Amygdala (tissue), 56 donors: Measurements from ENCODE around the gene YIPF3.

Experiments
- DNase-seq, 56 donors: peaks; one replicate each; lab custom pipeline; 2025; lab: John Stamatoyannopoulos, UW

YIPF3 gene

DNA sequence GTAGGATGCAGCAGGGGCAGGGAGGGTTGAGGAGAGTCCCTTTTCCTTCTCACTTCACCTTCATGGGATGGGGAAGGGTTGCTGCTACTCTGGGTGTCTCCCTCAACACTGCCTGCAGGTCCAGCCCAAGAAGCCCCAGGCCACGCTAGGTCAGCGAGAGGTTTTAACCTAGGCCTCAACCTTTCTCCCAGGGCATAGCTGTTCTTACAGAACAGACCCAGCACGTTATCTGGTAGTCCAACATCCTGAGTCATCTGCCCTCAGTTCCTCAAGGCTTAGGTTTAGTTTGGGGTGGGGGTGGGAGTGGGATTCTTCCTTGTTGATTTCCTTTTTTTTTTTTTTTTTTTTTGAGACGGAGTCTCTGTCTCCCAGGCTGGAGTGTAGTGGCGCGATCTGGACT is 22.4 kb downstream of the YIPF3 start:
- DNase-seq, result no peak

DNA sequence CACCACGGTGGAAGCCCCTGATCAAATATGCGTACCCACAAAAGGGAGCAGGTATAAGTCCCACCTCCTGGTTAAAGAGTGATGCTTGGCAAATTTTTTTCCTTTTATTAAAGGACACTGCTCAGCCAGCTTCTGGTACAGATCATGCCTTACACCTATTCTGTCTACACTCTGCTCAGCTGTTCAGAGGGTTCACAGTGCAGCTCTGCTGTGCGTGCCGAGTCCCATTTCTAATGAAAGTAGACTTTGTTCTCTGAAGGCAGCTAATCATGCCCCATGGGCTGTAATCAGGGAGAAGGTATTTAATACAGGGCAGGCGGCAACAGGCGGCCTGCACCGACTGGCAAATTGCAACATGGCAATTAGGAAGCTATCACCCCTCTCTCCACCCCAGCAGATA is 22.9 kb downstream of the YIPF3 start:
- peak in 5 of 56 donors; percentile 14 to 32 (median 24) for DNase-seq

DNA sequence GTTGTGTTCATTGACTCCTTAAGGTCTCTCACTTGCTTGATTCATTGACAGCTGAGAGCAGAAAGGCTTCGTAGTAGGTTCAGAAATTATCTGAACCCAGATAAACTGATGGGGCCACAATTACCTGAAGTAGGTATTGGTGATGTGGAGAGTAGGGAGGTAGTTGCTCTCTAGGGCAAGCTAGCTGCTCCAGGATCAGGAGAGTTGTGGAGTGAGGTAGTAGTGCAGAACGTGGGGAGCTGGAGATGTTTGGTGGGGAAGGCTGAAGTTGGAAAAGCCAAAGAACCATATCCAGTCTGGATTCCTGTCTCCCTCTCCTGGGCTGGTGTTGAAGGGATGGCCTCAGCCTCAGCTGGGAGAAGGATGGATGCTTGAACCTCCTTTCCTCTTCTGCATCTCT is 23.5 kb downstream of the YIPF3 start:
- no peak for DNase-seq

DNA sequence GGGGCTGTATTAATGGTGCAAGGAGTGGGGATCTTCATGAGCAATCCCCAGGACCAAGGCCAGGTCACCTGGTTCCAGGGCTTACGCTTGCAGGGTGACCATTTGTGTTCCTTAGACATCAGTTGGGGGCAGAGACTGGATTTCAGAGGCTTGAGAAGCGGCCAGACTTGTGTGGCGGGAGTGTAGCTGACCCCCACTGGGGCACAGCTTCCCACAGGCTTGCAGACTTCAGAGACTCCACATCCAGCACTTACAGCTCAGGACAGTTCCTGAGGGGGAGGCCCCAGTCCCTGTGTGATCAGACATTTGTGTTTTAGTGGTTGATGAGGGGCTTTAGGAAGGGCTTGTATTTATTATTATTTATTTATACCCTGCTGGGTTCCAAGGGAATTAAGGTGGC is 24.1 kb downstream of the YIPF3 start:
- peak in 3 of 56 donors; percentile 64 to 76 (median 73) for DNase-seq

DNA sequence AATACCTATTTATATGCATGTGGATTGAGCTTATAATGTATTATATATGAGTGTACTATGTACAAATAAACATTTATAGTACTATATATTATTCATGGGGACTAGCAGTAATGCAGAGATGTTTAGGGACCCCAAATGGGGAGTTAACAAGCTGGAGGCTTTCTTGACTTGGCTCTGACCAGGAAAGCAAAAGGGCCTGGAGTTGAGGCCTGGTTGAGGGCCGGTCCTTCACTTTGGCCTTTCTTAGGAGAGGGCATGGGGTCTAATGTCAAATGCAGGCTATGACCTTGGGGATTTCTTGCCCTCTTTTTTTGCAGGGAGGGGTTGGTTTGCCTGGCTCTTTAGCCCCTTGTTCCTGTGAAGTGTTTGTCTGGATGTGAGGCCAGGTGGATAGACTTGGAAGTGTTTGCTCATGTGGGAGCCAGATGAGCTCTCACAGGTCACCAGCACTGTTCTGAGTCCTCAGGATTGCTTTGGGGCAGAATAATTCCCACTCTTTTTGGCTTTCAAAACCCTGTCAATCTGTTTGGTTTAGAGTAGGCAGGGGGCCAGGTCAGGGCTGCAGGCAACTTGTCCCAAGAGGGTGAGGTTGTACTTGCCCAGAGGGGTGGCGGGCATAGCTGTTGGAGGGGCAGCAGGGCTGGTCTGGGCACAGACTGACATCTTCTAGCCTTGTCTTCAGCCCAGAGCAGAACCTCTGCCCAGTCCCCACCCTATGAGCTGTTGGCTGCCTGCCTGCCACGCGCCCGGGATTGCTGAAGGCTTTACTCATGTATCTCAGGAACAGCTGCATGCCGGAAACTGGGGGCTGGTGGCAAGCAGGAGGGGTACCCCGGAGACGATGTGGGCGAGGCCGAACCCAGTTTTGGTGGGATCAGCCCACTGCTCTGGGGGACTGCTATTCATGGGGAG is 24.7 kb downstream of the YIPF3 start:
- DNase-seq, result peak in 55 of 56 donors; percentile 47 to 95 (median 83)

DNA sequence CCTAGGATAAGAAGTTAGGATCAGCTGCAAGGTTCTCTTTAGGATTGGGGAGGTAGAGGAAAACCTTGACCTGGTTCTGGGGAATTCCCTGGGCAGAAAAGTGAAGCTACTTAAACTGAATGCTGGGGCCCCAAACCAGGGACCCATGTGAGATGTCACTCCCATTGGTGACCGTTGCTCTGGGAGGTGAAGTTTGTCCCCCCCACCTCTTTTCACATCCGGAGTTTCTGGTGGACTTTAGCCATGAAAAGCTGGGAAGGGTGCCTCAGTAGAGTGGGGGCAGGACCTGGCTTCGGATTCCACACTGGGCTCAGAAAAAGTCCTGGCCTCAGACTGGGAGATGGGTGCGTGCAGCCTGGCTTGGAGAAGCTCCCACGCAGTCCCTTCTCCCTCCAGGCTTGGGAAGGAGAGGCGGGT is 26.2 kb downstream of the YIPF3 start:
- peak in 11 of 56 donors; percentile 16 to 62 (median 36) for DNase-seq

DNA sequence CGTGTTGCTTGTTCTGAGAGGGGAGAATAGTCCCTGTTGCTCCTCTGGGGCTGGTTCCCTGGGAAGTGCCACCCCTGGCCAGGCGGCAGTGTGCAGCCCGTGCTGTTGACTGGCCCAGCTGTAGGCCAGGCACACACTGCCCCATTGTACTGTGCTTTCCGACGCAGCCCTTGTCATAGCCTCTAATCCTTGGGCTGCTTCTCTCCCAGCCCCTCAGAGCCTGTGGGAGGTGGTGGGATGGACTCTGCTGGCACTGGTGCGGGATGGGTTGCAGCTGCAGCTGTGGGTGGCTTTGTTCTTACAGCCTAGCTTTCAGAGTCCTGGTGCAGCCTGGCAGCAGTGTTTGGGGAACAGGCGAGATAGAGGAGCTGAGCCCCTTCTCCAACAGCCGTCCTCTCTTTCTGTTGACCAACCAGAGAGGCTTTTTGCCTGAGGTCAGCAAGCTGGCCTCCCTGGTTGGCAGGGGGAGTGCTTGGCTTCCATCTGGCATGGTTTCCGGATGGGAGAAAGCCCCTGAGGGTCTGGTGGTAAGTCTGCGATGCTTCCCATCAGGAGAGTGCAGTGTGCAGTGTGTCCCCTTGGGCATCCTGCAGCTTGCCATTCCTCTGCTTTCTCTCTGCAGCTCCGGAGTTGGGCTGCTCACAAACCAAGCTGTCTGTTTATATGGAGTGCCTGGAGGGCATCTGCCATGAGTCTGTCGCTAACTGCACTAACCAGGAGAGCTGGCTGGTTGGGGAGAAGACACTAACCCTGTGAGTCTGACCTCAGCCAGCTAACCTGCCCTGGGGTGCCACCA is 27.3 kb downstream of the YIPF3 start:
- DNase-seq, result peak in 54 of 56 donors; percentile 36 to 98 (median 90)

DNA sequence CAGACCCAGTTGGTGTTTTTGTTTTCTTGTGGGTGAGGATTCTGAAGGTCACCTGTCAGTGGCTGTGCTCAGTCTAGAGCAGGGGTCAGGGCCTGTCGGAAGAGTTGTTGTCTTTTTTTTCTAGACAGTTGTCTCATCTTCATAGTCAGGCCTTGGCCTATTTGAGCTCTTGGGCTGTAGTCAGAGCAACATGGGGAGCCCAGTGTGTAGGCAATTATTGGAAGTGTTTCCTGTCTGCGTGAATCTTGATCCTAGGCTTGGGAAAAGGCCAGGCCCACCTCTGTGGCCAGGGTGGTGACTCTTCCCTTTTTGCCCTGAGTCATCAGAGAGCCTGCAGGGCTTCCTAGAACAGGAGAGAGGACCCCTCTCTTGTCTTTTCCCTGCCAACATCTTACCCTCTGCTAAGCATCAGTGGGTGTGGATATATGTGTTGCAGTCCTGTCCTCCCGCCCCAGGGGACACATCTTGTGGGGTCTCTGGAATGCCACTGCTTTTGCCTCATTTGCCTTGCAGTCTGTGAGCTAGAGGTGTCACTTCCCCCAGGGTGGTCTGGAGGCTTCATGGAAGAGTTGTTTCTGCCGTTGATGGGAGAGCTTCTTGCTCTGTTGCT is 28.0 kb downstream of the YIPF3 start:
- DNase-seq, result no peak

DNA sequence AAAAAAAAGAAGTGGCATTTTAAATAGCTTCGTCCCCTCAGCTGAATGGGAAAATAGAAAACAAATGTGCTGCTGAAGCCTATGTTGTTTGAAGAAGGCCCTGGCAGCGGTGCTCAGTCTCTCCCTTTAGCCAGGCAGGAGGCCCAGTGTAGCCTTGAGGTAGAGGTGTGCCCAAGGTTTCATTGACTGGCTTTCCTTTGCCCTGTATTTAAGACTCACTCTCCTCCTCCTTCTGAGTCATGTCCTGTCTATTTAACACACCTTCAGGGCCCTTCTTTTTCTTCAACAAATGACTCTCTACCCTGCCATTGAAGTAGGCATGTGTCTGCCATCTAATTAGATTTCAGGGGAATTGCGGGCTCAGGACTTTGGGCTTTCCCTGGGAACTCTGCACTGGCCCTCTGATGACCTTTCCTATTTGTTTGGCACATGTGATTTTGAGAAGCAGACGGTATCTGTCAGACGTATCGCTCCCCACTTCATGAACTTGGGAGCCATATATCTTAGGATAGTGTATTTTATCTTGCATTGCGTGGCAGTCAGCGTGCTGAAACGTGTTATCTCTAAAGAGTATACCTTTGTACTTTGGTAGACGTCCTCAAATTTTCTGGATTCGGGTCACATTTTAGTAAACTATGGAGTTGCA is 35.0 kb downstream of the YIPF3 start:
- no peak for DNase-seq

DNA sequence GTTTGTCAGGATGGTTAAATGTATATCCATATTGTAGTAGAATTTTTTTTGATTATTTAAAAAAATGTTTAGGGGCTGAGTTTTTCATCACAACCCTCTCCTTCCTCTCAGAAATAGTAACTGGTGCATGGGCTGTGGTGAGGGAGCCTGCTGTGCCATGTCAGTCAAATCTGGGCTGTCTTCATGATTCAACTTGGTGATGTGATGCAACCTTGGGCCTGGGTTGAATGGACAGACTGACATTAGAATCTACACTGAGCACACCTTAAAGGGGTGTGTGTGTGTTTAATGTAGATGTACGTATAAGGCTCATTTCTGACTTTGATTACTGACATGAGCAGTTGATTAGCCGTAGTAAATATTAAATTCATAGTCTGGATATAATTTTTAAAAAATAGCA is 35.7 kb downstream of the YIPF3 start:
- DNase-seq, result no peak

DNA sequence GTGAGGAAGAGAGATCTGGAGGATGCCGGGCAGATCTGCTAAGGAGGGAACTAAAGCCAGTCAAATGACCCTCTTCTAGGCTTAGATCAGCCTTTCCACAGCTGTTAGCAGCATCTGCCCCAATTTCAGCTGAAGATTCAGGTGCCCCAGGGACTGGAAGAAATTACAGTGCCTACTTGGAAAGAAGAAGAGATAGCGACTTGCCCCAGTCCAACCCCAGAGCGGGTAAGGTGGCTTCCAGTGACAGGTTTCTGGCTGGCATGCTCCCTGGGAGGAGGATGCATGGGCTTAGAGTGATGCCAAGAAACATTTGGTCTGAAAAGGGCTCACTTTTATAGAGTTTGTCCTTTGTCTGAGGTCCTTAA is 38.7 kb downstream of the YIPF3 start:
- no peak for DNase-seq

DNA sequence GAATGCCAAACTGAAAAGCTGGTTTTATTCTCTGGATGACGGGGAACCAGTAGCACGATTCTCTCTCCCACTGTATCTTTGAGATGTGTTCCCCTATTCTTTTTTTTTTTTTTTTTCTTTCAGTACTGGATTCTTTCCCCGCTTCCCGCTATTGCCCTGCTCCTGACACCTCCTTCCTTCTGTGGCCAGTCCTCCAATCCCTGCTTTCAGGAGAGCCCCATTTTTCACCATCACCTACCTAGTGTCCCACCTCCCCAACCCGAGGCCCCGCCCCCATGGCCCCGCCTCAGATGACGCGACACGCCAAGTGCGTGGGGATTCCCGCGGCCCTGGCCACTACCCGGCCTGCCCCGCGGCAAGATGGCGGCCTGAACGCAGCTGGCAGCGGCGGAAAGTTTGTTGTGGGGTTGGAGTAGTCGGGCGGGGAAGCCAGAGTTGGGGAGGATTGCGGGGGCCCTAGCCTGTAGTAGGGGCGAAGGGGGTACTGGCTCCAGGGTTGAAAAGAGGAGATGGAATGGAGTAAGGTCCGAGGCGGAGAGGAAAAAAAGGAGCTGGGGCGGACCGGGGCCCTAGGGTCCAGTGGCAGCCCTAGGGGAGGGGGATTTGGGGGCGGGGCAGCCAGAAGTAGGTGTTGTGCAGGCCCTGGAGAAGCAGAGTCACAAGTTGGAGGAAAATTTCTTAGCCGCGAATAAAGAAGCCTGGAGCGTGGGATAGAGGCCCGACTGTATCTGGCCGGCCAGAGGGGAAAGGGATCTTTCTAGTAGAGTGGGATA is 39.3 kb downstream of the YIPF3 start, which contains the start of gene TJAP1:
Gene TJAP1, plus strand, starts transcription at position 336 of the 773 bp plus-strand sequence. CDS start 21,432 bp downstream, outside the sequence.
- DNase-seq, result peak; percentile 34 to 94 (median 84)

DNA sequence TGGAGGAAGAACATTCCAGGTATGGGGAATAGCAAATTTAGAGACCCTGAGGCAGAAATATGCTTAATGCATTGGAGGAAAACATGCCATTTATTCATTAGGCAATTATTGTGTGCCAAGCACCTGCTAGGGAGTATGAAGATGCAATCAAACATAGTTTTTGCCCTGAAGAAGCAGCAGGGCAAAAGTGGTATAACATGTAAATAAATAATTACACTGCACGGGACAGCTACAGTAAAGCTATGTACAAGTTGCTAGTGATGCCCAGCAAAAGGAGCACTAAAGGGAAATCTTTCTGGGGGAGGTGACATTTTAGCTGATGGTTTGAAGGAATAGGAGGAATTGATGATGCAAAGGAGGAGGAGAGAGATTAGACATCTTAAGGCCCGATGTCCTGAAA is 40.0 kb downstream of the YIPF3 start:
- DNase-seq, result no peak

DNA sequence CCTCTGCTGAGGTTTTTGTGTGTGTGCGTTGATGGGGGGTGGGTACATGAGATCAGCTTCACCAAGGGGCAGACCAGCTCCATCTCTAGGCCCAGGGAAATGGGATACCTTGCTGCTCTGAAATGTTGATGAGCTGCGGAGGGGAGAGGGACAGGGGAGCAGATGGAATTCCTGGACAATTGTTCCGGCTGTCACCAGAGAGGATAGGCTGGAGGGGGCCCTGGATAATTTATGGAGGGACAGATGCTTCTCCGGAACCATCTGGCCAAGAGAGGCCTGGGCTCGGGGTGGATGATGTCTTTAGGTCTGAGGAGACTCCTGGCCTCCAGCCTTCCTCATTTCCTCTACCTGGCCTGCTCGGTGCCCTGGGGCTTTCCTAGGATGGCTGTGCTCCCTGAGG is 41.2 kb downstream of the YIPF3 start:
- DNase-seq, result no peak

DNA sequence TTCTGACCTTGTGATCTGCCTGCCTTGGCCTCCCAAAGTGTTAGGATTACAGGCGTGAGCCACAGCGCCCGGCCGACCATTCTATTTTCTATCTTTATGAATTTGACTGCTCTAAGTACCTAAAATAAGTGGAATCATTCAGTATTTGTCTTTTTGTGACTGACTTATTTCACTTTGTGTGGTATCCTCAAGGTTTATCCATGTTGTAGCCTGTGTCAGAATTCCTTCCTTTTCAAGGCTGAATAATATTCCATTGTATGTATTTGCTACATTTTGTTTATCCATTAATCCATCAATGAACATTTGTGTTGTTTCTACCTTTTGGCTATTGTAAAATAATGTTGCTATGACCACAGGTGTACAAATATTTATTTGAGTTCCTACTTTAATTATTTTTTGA is 44.2 kb downstream of the YIPF3 start:
- no peak for DNase-seq

DNA sequence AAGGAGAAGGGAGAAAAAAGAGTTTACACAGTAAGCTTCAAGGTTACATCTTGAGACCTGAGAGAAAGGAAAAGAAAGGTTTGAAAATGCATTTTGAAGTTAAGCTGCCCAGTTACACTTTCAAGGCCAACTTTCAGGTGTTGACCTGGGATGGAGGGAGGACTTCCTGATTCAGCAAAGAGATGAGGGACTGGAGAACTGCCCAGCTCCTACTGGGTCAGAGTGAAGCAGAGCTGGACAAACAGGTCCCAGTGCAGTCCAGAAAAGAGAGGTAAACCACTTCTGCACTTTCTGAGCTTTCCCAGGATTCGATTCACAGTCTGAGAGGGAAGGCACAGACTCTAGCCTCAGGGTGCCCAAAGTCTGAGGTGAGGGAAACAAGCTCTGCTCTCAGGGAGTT is 45.3 kb downstream of the YIPF3 start:
- no peak for DNase-seq

DNA sequence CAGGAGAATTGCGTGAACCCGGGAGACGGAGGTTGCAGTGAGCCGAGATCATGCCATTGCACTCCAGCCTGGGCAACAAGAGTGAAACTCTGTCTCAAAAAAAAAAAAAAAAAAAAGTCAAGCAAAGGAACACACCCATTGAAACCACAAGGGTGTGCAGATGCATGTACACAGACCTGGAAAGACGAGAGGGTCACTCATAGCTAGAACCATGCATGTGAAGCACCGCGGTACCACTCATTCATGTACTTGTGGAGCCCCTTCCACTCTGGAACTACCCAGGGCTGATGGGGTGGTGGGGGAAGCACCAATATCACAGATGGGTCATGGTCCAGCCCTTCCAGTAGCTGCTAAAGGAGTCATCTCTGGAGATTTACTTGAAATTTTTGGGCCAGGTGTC is 46.8 kb downstream of the YIPF3 start:
- no peak for DNase-seq

DNA sequence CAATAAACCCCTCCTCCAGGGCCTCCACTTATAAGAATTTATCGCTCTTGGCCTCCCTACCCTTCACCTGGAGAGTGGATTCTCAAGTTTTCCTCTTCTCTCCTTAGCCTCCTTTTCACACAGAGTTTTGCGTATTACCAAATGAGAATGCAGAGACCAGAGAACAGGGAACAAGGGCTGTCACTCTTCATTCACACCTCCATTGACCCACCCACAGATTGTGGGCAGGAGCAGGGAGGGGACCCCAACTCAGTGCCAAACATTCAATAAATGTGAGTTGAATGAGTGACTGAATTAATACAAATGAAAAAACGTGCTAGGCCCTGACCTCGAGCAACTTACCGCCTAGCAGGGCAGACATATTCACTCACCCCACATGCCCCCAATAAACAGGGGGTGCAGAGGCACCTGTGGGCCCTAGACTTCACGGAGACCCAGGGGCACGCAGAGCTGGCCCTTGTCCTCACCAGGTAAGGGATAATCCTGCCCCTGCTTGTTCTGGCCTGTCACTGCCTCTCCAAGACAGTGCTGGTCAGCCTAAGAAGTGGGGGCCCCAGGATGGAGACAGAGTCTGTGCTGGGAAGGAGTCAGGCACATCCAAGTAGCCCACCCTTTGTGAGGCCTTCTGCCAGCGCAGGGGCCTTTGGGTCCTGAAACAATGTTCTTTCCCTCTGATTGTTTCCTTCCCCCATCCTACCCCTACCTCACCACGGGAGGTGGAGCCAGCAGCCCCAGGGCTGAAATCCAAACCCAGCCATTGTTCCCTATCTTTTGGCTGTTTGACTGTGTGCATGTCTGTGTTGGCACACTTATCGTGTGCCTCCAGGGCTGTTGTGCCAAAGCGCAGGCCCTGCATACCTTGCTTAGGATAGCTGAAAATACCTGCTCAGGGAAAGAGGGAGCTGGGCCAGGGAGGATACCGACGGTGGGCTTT is 47.7 kb downstream of the YIPF3 start:
- DNase-seq, result peak in 1 of 56 donors; percentile 3

DNA sequence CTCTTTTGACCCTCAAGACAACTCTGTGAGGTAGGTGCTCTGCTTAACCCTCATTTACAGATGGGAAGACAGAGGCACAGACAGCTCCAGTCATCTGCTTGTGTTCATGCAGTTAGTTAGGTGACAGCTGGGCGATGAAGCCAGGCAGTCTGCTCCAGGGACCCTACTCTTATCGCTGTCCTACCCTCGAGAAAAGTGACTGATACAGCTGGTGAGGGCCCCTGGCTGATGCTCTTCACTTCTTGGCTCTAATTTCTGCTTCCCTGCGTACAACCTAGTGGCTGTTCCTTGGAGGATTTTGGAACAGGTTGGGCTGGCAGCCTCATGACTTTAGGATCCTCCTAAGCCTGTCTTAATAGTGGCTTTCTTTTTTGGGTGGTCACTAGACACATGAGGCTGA is 48.5 kb downstream of the YIPF3 start:
- no peak for DNase-seq
